Endothelial cell of umbilical vein (primary cell): ENCODE results near the gene FA2H. TPM values are rescaled to one million over a fixed set of nuclear protein-coding genes. Genes with fewer than 3 reads are reported as not detected.

Source experiments
- BruUV-seq: library from RNA; stranded (reverse); fragments of 400-500 nt; replicated peaks from 2 replicates; lab custom pipeline; 2021; lab: Mats Ljungman, UMichigan
- CTCF ChIA-PET: fragments of 300-600, 350-600 bp; sonication (Branson Sonifier 250); formaldehyde crosslinking; loops from one replicate; lab custom pipeline; 2021; ENCODE audit warnings: antibody characterized with exemption, inconsistent platforms; lab: Charles Lee
- POLR2A ChIA-PET: fragments of 300-600, 350-600 bp; sonication (Branson Sonifier 250); formaldehyde crosslinking; loops from one replicate; lab custom pipeline; 2021; ENCODE audit warnings: antibody characterized with exemption, inconsistent platforms; lab: Charles Lee
- DNase-seq: peaks from one replicate; pipeline ENCODE4 v3.0.0-alpha.2; 2011; ENCODE audit warnings: low read depth, low spot score
- FAIRE-seq: peaks from 2 replicates; lab custom pipeline; 2011; peaks lifted over from hg19 to GRCh38; lab: Jason Lieb, UNC
- H2AFZ ChIP-seq: 2 replicates; pipeline ENCODE4 v1.6.0; 2012; ENCODE audit warnings: low read depth, low read length, control low read depth, inconsistent platforms
- H3K27ac ChIP-seq: 2 replicates; pipeline ENCODE4 v1.5.1; 2011; ENCODE audit warnings: low read depth, mild to moderate bottlenecking, control low read depth, low read length, moderate library complexity; ENCODE audit not compliant: insufficient read depth
- H3K27me3 ChIP-seq, 2 experiments: 2 replicates each; pipeline versions ENCODE4 v1.6.0 to v1.6.1; 2011; ENCODE audit warnings: low read length in 2 of 2, mixed read lengths in 1 of 2; ENCODE audit not compliant: control insufficient read depth in 2 of 2, insufficient read depth in 2 of 2
- H3K36me3 ChIP-seq, 2 experiments: 2 replicates in 1 of 2; 3 replicates in 1 of 2; pipeline ENCODE4 v1.5.1; 2011; ENCODE audit warnings: low read length in 2 of 2, mild to moderate bottlenecking in 1 of 2, moderate library complexity in 1 of 2; ENCODE audit not compliant: control insufficient read depth in 2 of 2, insufficient read depth in 2 of 2; ENCODE audit errors: extremely low read depth in 1 of 2
- H3K4me1 ChIP-seq: 3 replicates; pipeline ENCODE4 v1.5.1; 2011; ENCODE audit warnings: mild to moderate bottlenecking, low read length; ENCODE audit not compliant: control insufficient read depth, insufficient read depth; ENCODE audit errors: extremely low read depth
- H3K4me2 ChIP-seq: 2 replicates; pipeline ENCODE4 v1.6.1; 2011; ENCODE audit warnings: low read length, control low read depth, mixed read lengths; ENCODE audit not compliant: insufficient read depth
- H3K4me3 ChIP-seq, 3 experiments: fragments of 200-600 bp in 1 of 3; sonication (generic), shearing (Covaris generic) in 1 of 3; replicated peaks in 1 of 3; 2 replicates each; pipeline ENCODE4 v1.5.1; 2011 to 2016; ENCODE audit warnings: control low read depth in 3 of 3, low read length in 3 of 3, mild to moderate bottlenecking in 2 of 3, inconsistent platforms in 1 of 3, low read depth in 1 of 3, moderate library complexity in 1 of 3; ENCODE audit not compliant: insufficient read depth in 1 of 3
- H3K79me2 ChIP-seq: 2 replicates; pipeline ENCODE4 v1.6.0; 2012; ENCODE audit warnings: low read length, inconsistent platforms; ENCODE audit not compliant: control insufficient read depth, insufficient read depth
- H3K9ac ChIP-seq: replicated peaks from 2 replicates; pipeline ENCODE3; 2011; ENCODE audit warnings: low read length, control low read depth; ENCODE audit not compliant: insufficient read depth; ENCODE audit errors: extremely low read depth
- H3K9me1 ChIP-seq: replicated peaks from 3 replicates; pipeline ENCODE4 v1.6.0; 2011; ENCODE audit warnings: mild to moderate bottlenecking, low read length; ENCODE audit not compliant: control insufficient read depth, insufficient read depth; ENCODE audit errors: extremely low read depth
- H3K9me3 ChIP-seq: replicated peaks from 2 replicates; pipeline ENCODE4 v1.5.1; 2012; ENCODE audit warnings: low read length, inconsistent platforms; ENCODE audit not compliant: control insufficient read depth, insufficient read depth
- H4K20me1 ChIP-seq: replicated peaks from 2 replicates; pipeline ENCODE3; 2011; ENCODE audit warnings: mild to moderate bottlenecking, low read length; ENCODE audit not compliant: control insufficient read depth, insufficient read depth; ENCODE audit errors: extremely low read depth
- EZH2 ChIP-seq: IDR thresholded peaks from 2 replicates; pipeline ENCODE4 v1.6.1; 2012; ENCODE audit warnings: borderline replicate concordance, low read depth, mild to moderate bottlenecking, moderate library complexity, low read length, inconsistent platforms; ENCODE audit not compliant: severe bottlenecking
- FOS ChIP-seq: IDR thresholded peaks from 2 replicates; pipeline ENCODE4 v1.6.1; 2011; ENCODE audit warnings: mild to moderate bottlenecking, low read length, moderate library complexity, borderline replicate concordance; ENCODE audit not compliant: insufficient read depth
- GATA2 ChIP-seq: IDR thresholded peaks from 2 replicates; pipeline ENCODE4 v1.7.0; 2011; ENCODE audit warnings: low read depth, mild to moderate bottlenecking, moderate library complexity, mixed read lengths, low read length; ENCODE audit not compliant: insufficient read length, insufficient read depth
- JUN ChIP-seq: IDR thresholded peaks from 2 replicates; pipeline ENCODE4 v1.6.1; 2011; ENCODE audit warnings: borderline replicate concordance, low read depth; ENCODE audit not compliant: insufficient read length, insufficient read depth
- MAX ChIP-seq: IDR thresholded peaks from 2 replicates; pipeline ENCODE4 v1.6.1; 2011; ENCODE audit not compliant: insufficient read depth, insufficient read length
- MYC ChIP-seq: IDR thresholded peaks from one replicate; pipeline ENCODE4 v1.6.1; 2011; ENCODE audit warnings: mild to moderate bottlenecking, low read depth, low read length
- POLR2A ChIP-seq: IDR thresholded peaks from 2 replicates; pipeline ENCODE4 v1.6.1; 2012; ENCODE audit warnings: low read depth, mild to moderate bottlenecking, control low read depth, low read length
- POLR2AphosphoS5 ChIP-seq: IDR thresholded peaks from 2 replicates; pipeline ENCODE4 v1.6.1; 2012; ENCODE audit warnings: low read depth, mild to moderate bottlenecking, control low read depth, low read length, moderate library complexity; ENCODE audit not compliant: insufficient read depth
- dilution Hi-C: fragments of 300-500 bp; cut with MboI; formaldehyde crosslinking; loops from one replicate; pipeline ENCODE4 v1.15.0; 2019; ENCODE audit warnings: low sequenced_read_pairs; ENCODE audit not compliant: extremely low pct_ligation_motif_present
- intact Hi-C: fragments of 100-400 bp; cut with micrococcal nuclease; formaldehyde crosslinking; loops from one replicate; pipeline ENCODE4 v1.10.0; 2022
- polyA plus RNA-seq, 4 experiments: library from polyadenylated mRNA; depleted of rRNA in 3 of 4; stranded (reverse) in 3 of 4; unstranded in 1 of 4; fragments of >200 nt; gene quantifications; 2 replicates each; pipeline versions ENCODE4 v1.2.1 to v1.2.3, GENCODE V29; 2011 to 2012; ENCODE audit warnings: missing spikeins in 1 of 4
- total RNA-seq: library from RNA; stranded (reverse); gene quantifications from 2 replicates; pipeline ENCODE4 v1.2.3, GENCODE V29; 2021
- TF ChIP-seq, protein P1 (sequence below), 2 donors: IDR thresholded peaks; 1 replicate in 1 of 2; 2 replicates in 1 of 2; pipeline ENCODE4 v1.5.1; 2011; ENCODE audit warnings: low read length in 2 of 2, mild to moderate bottlenecking in 2 of 2, moderate library complexity in 2 of 2, control low read depth in 1 of 2, inconsistent platforms in 1 of 2, low read depth in 1 of 2; ENCODE audit not compliant: insufficient read depth in 1 of 2; ENCODE audit errors: extremely low read depth in 1 of 2

The FA2H gene
- total and polyA plus RNA-seq, 2 donors (not counting 3 experiments of a cell fraction or from before 2014, with no cell fraction given) = not detected

DNA sequence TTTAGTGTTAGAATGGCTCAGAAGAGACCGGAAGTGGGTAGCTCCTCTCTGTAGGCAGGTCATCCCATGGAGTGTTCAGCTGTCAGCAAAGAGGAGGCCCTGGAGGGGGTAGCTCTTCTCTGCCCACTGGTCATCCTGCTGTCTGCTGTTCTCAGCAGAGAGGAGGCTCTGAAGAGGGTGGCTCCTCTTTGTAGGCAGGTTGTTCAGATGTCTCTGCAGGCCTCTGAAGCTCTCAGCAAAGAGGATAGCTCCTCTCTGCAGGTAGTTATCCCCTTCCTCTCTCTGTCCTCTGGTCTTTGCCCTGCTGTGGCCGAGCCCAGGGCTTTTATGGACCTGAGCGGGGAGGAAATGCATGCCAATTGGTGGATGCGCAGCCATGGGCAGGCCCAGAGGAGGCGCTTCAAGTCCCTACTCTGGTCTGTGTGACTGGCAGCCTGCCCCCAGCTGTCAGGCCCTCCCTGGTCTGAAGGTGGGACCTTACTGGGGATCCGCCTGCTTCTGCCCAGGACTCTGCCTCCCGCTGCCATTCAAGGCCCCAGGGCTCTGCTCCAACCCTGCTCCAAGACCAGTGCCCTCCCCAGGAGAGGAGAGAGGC, 32.5 kb upstream of the FA2H start:
- dilution Hi-C loops = no loop called here
- CTCF ChIA-PET = interaction anchor here (1.7 kb wide), 1 partner anchor 56 kb away, joined by 7 read pairs; no protein-coding TSS in a partner anchor
- FAIRE-seq = no peak

DNA sequence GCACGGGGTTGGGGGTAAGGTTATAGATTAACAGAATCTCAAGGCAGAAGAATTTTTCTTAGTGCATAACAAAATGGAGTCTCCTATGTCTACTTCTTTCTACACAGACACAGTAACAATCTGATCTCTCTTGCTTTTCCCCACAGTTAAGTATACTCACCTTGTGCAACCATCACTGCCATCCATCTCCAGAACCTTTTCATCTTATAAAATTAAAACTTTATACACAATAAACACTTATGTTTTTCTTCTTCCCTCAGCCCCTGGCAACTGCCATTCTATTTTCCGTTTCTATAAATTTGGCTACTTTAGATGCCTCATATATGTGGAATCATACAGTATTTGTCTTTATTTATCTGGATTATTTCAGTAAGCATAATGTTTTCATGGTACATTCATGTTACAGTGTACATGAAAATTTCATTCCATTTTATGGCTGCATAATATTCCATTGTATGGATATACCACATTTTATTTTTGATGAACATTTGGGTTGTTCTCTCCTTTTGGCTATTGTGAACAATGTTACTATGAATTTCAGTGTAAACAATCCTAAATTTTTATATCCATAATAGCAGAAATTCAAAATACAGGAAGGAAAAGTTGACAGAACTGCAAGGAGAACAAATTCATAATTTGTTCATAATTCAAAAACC, 25.7 kb upstream of the FA2H start:
- dilution Hi-C loops = no loop called here
- no peaks in the 10 kb centered on the region for H3K9me3 ChIP-seq
- H3K4me3 ChIP-seq = no peak overlapping the region
- H3K27ac ChIP-seq = no peak overlapping the region
- no peaks in the 10 kb centered on the region for H3K36me3 ChIP-seq
- intact Hi-C loops = no loop called here
- H3K4me2 ChIP-seq = no peak overlapping the region
- peaks cover 8 to 37% of the 10 kb centered on the region in 2 experiments for H3K27me3 ChIP-seq
- POLR2A ChIA-PET = no interaction called here
- BruUV-seq = no TSS peak
- DNase-seq (no peak), FAIRE-seq (no peak)
- no peak overlapping the region for H2AFZ ChIP-seq
- H4K20me1 ChIP-seq = no peaks in the 10 kb centered on the region
- no peaks in the 10 kb centered on the region for H3K4me1 ChIP-seq
- no peaks in the 10 kb centered on the region for H3K9me1 ChIP-seq
- CTCF ChIA-PET = no interaction called here
- no peak overlapping the region for H3K9ac ChIP-seq
- H3K79me2 ChIP-seq = no peaks in the 10 kb centered on the region
- TF ChIP-seq EZH2 (no peak), POLR2A (no peak), JUN (no peak), GATA2 (no peak), MAX (no peak), FOS (no peak), MYC (no peak), POLR2AphosphoS5 (no peak)
- TF ChIP-seq, protein P1, sequence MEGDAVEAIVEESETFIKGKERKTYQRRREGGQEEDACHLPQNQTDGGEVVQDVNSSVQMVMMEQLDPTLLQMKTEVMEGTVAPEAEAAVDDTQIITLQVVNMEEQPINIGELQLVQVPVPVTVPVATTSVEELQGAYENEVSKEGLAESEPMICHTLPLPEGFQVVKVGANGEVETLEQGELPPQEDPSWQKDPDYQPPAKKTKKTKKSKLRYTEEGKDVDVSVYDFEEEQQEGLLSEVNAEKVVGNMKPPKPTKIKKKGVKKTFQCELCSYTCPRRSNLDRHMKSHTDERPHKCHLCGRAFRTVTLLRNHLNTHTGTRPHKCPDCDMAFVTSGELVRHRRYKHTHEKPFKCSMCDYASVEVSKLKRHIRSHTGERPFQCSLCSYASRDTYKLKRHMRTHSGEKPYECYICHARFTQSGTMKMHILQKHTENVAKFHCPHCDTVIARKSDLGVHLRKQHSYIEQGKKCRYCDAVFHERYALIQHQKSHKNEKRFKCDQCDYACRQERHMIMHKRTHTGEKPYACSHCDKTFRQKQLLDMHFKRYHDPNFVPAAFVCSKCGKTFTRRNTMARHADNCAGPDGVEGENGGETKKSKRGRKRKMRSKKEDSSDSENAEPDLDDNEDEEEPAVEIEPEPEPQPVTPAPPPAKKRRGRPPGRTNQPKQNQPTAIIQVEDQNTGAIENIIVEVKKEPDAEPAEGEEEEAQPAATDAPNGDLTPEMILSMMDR (IDR thresholded peaks at IDR 0.05; ENCODE audit: extremely low read depth in 1 of 2, insufficient read depth in 1 of 2, low read depth in 1 of 2, low read length in 2 of 2) = no peak

More for the DNA sequence above, 32.5 kb upstream of the FA2H start:
- Histone ChIP-seq H3K79me2 (no peaks in the 10 kb centered on the region), H2AFZ (no peak overlapping the region), H3K4me2 (no peak overlapping the region), H3K4me1 (no peaks in the 10 kb centered on the region), H3K36me3 (no peaks in the 10 kb centered on the region), H3K27me3 (peaks cover 2 to 12% of the 10 kb centered on the region in 2 experiments), H3K9me1 (no peaks in the 10 kb centered on the region), H3K9me3 (no peaks in the 10 kb centered on the region), H3K9ac (no peak overlapping the region), H3K27ac (no peak overlapping the region), H3K4me3 (no peak overlapping the region), H4K20me1 (no peaks in the 10 kb centered on the region)
- TF ChIP-seq FOS = no peak
- no peak for TF ChIP-seq MYC
- TF ChIP-seq EZH2 = no peak
- intact Hi-C loops = no loop called here
- DNase-seq = no peak
- POLR2A ChIA-PET = no interaction called here
- BruUV-seq = no TSS peak
